ENCODE results near the gene PLPPR1.

DNA sequence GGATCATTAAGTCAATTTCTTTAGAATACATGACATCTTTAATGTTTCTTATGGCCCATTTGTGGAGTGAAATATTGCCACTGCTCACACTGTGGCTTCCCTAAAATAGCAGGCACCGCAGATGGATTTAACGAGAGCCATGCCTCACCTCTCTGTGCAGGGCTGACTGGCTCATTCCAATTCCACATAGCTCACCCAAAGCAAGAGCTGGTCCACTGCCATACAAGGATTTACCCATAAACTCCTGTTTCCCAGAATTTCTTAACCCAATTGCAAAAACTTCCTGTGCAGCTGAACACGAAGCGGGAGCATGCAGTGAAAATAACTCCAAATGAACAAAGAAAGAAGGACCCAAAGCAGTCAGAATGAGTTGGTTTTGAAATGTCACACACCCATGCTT is 196.7 kb downstream of the PLPPR1 start:
- TF ChIP-seq POLR2A (IDR thresholded peaks at IDR 0.05) (no peak), CTCF (IDR thresholded peaks at IDR 0.05) (no peak)
